ENCODE data around the gene SLC22A15. TPM values are rescaled to one million over a fixed set of nuclear protein-coding genes. Genes with fewer than 3 reads are reported as not detected.

The SLC22A15 gene
- total and polyA plus RNA-seq, 4 donors: 2.9 to 6.8 (median 5.5) TPM

- ATAC-seq (ENCODE audit: low FRiP score): no peak
Observed at GRCh38 chr1:116111524-116112021, 135.3 kb downstream of the SLC22A15 start.

GRCh38 chr1:116112388-116113140 lies 136.3 kb downstream of the SLC22A15 start:
- Histone ChIP-seq H3K4me3 (ENCODE audit: low read length in 2 of 2) (no peak overlapping the region), H3K9me3 (ENCODE audit: control insufficient read depth, low read length) (no peaks in the 10 kb centered on the region), H3K27ac (ENCODE audit: low read depth in 1 of 2, low read length in 2 of 2) (no peak overlapping the region), H3K4me1 (ENCODE audit: control insufficient read depth in 1 of 2, insufficient read depth in 2 of 2, low read length in 2 of 2) (no peaks in the 10 kb centered on the region), H3K36me3 (ENCODE audit: control insufficient read depth in 1 of 2, insufficient read depth in 2 of 2, low read length in 1 of 2) (no peaks in the 10 kb centered on the region), H3K27me3 (ENCODE audit: control insufficient read depth in 1 of 2, insufficient read depth in 2 of 2, low read length in 1 of 2) (no peaks in the 10 kb centered on the region)
- intact Hi-C loops (cut with DNase I): no loop called here
- no peak for ATAC-seq (ENCODE audit: low FRiP score)
- WGBS, 2 donors: 86 to 89% methylated on average over 4 of the region's 4 CpGs
- DNase-seq: no peak

More at GRCh38 chr1:116111524-116112021, 135.3 kb downstream of the SLC22A15 start:
- Histone ChIP-seq H3K27me3 (ENCODE audit: control insufficient read depth in 1 of 2, insufficient read depth in 2 of 2, low read length in 1 of 2) (no peaks in the 10 kb centered on the region), H3K9me3 (ENCODE audit: control insufficient read depth, low read length) (no peaks in the 10 kb centered on the region), H3K27ac (ENCODE audit: low read depth in 1 of 2, low read length in 2 of 2) (no peak overlapping the region), H3K36me3 (ENCODE audit: control insufficient read depth in 1 of 2, insufficient read depth in 2 of 2, low read length in 1 of 2) (no peaks in the 10 kb centered on the region), H3K4me1 (ENCODE audit: control insufficient read depth in 1 of 2, insufficient read depth in 2 of 2, low read length in 2 of 2) (no peaks in the 10 kb centered on the region), H3K4me3 (ENCODE audit: low read length in 2 of 2) (no peak overlapping the region)
- WGBS, 2 donors: 56 to 59% methylated on average over 11 of the region's 11 CpGs
- DNase-seq: no peak
- intact Hi-C loops (cut with DNase I): no loop called here

GRCh38 chr1:116113615-116114014 lies 137.3 kb downstream of the SLC22A15 start:
- intact Hi-C loops (cut with DNase I): no loop called here
- 48 to 56% methylated on average over 7 of the region's 7 CpGs for WGBS, 2 donors
- DNase-seq (no peak), ATAC-seq (ENCODE audit: low FRiP score) (no peak)
- Histone ChIP-seq H3K4me3 (ENCODE audit: low read length in 2 of 2) (no peak overlapping the region), H3K36me3 (ENCODE audit: control insufficient read depth in 1 of 2, insufficient read depth in 2 of 2, low read length in 1 of 2) (no peaks in the 10 kb centered on the region), H3K4me1 (ENCODE audit: control insufficient read depth in 1 of 2, insufficient read depth in 2 of 2, low read length in 2 of 2) (no peaks in the 10 kb centered on the region), H3K27me3 (ENCODE audit: control insufficient read depth in 1 of 2, insufficient read depth in 2 of 2, low read length in 1 of 2) (no peaks in the 10 kb centered on the region), H3K9me3 (ENCODE audit: control insufficient read depth, low read length) (no peaks in the 10 kb centered on the region), H3K27ac (ENCODE audit: low read depth in 1 of 2, low read length in 2 of 2) (no peak overlapping the region)

- DNase-seq (no peak), ATAC-seq (ENCODE audit: low FRiP score) (no peak)
- Histone ChIP-seq H3K27me3 (ENCODE audit: control insufficient read depth in 1 of 2, insufficient read depth in 2 of 2, low read length in 1 of 2) (peaks cover 0 to 2% of the 10 kb centered on the region in 2 donors), H3K4me3 (ENCODE audit: low read length in 2 of 2) (no peak overlapping the region), H3K27ac (ENCODE audit: low read depth in 1 of 2, low read length in 2 of 2) (no peak overlapping the region), H3K9me3 (ENCODE audit: control insufficient read depth, low read length) (no peaks in the 10 kb centered on the region), H3K36me3 (ENCODE audit: control insufficient read depth in 1 of 2, insufficient read depth in 2 of 2, low read length in 1 of 2) (no peaks in the 10 kb centered on the region), H3K4me1 (ENCODE audit: control insufficient read depth in 1 of 2, insufficient read depth in 2 of 2, low read length in 2 of 2) (no peaks in the 10 kb centered on the region)
- intact Hi-C loops (cut with DNase I): no loop called here
- 81 to 86% methylated on average over 4 of the region's 4 CpGs for WGBS, 2 donors
Observed at GRCh38 chr1:116115476-116116439, 139.4 kb downstream of the SLC22A15 start.

GRCh38 chr1:116118471-116118870 lies 142.2 kb downstream of the SLC22A15 start:
- 75 to 85% methylated on average over 3 of the region's 3 CpGs for WGBS, 2 donors
- intact Hi-C loops (cut with DNase I): no loop called here
- no peak for ATAC-seq (ENCODE audit: low FRiP score)

More at GRCh38 chr1:116118471-116118870, 142.2 kb downstream of the SLC22A15 start:
- H3K4me3 ChIP-seq (ENCODE audit: low read length in 2 of 2): no peak overlapping the region
- no peaks in the 10 kb centered on the region for H3K9me3 ChIP-seq (ENCODE audit: control insufficient read depth, low read length)
- H3K27me3 ChIP-seq (ENCODE audit: control insufficient read depth in 1 of 2, insufficient read depth in 2 of 2, low read length in 1 of 2): peaks cover 0 to 2% of the 10 kb centered on the region in 2 donors
- no peak for DNase-seq
- H3K4me1 ChIP-seq (ENCODE audit: control insufficient read depth in 1 of 2, insufficient read depth in 2 of 2, low read length in 2 of 2): peaks cover 0 to 2% of the 10 kb centered on the region in 2 donors
- H3K36me3 ChIP-seq (ENCODE audit: control insufficient read depth in 1 of 2, insufficient read depth in 2 of 2, low read length in 1 of 2): no peaks in the 10 kb centered on the region
- no peak overlapping the region for H3K27ac ChIP-seq (ENCODE audit: low read depth in 1 of 2, low read length in 2 of 2)

Other genes starting within 250 kb of the SLC22A15 start
- 10 to 100 TPM; 21.3 to 47.9 TPM for gene CASQ2, start 207.8 kb upstream of the SLC22A15 start, total RNA-seq
- gene CASQ2, start 207.8 kb upstream of the SLC22A15 start, polyA plus RNA-seq: 1 to 10 TPM; 2.8 to 9.0 TPM
- gene NHLH2, start 135.4 kb upstream of the SLC22A15 start, total RNA-seq: not detected
- gene NHLH2, start 135.4 kb upstream of the SLC22A15 start, polyA plus RNA-seq: not detected
- not detected for gene MAB21L3, start 134.9 kb downstream of the SLC22A15 start, total RNA-seq
- under 1 TPM in 1 of 2 donors, not detected in 1; 0.25 TPM for gene MAB21L3, start 134.9 kb downstream of the SLC22A15 start, polyA plus RNA-seq